NB4 (cell line): ENCODE results near the gene ALG2.

Experiments
- CTCF ChIP-seq: IDR thresholded peaks from one replicate; pipeline ENCODE4 v1.5.1; 2012; ENCODE audit warnings: low read depth, low read length
- MAX ChIP-seq: IDR thresholded peaks from 2 replicates; pipeline ENCODE4 v1.6.1; 2011; ENCODE audit warnings: low read depth, low read length
- POLR2A ChIP-seq: IDR thresholded peaks from 2 replicates; pipeline ENCODE4 v1.6.1; 2011; ENCODE audit warnings: mild to moderate bottlenecking; ENCODE audit not compliant: insufficient read length; ENCODE audit errors: extremely low read depth

GRCh38 chr9:99169982-99170761 lies 51.6 kb downstream of the ALG2 start:
- no peak for TF ChIP-seq CTCF
- no peak for TF ChIP-seq POLR2A
- TF ChIP-seq MAX: no peak
